A549 treated with CpdA at 1 μM for 4 hours (cell line): ENCODE data around the gene INPP5K. TPM values are rescaled to one million over a fixed set of nuclear protein-coding genes. Genes with fewer than 3 reads are reported as not detected.

Experiments used
- total RNA-seq: library from RNA; stranded (reverse); fragments of 200-300 nt; extraction: Qiagen RNA extraction; gene quantifications from 5 replicates; pipeline ENCODE4 v1.2.3, GENCODE V29; 2022; ENCODE audit warnings: low read depth

INPP5K gene
- total RNA-seq: 20.5 to 26.0 TPM (median 25.4 TPM) in 5 replicates

GRCh38 chr17:1516388-1517161 is at the start of gene INPP5K:
TSS of gene INPP5K (minus strand) at chr17:1516612. CDS start at chr17:1516499, 113 bp downstream.

DNA sequence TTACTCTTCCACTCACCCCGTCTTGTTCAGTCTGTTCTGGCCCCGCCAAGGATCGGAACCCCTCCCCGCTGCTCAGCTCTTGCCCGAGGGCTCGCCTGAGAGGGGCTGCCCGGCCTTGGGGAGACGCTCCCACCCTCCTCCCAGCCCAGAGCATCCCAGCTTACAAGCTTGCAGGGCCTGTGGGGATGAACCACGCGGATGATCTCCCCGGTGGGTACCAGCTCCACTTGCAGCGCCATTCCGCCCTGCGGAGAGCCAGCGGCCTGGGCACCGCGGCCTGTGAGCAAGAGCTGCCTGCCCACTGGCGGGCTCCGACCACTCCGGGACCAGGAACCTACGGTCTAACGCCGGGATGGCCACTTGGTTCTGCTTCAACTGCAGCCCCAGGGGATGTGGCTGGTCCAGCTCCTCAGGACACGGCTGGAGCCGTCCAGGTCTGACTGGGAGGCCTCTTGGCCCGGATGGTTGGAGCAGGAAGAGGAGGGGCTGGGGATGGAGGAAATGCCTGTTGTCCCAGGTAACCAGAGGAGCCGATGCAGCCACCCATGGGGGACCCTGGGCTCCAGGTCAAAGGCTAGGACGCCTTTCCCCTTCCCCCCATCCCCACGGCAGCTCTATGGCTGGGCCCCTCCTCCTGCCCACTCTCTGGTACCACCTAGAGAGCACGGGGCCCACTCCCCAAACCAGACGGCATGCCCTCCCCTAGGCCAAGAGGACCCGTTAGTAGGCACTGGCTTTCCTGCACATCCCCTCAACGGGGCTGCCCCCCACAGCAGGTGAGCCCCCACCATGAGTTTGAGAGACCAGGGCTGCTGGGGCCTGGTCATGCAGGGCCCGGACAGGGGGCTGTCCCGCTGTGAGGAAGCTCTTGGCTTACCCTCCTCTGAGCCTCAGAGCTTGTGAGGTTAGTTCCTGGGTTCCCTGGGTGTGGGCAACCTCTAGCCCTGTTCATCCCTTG is 23.9 kb downstream of the INPP5K start, which contains the start of gene MYO1C:
Gene MYO1C (minus strand): TSS at position 438 of the 958 bp plus-strand sequence. CDS start 199 bp downstream, at position 239.

GRCh38 chr17:1455797-1456599 is 60.4 kb downstream of the INPP5K start, which contains the start of gene CRK:
TSS of gene CRK (minus strand) at chr17:1456232. CDS start at chr17:1456117, 115 bp downstream.

Other genes starting within 250 kb of the INPP5K start
- gene BHLHA9, start 246.2 kb downstream of the INPP5K start, total RNA-seq: not detected in 5 replicates
- gene TRARG1, start 236.9 kb downstream of the INPP5K start, total RNA-seq: not detected in 5 replicates
- 519 to 1,221 TPM (median 591 TPM) in 5 replicates for gene YWHAE, start 116.4 kb downstream of the INPP5K start, total RNA-seq
- gene CRK, start 60.4 kb downstream of the INPP5K start, total RNA-seq: 75.9 to 85.1 TPM (median 79.6 TPM) in 5 replicates
- 112 to 136 TPM (median 131 TPM) in 5 replicates for gene MYO1C, start 23.9 kb downstream of the INPP5K start, total RNA-seq
- gene PITPNA, start 46.2 kb upstream of the INPP5K start, total RNA-seq: 61.0 to 66.7 TPM (median 61.2 TPM) in 5 replicates
- 5.5 to 8.5 TPM (median 6.5 TPM) in 5 replicates for gene SLC43A2, start 112.2 kb upstream of the INPP5K start, total RNA-seq
- gene SCARF1, start 129.1 kb upstream of the INPP5K start, total RNA-seq: 0.24 to 0.38 TPM (median 0.31 TPM) in 5 replicates
- 12.8 to 19.6 TPM (median 18.5 TPM) in 5 replicates for gene RILP, start 133.3 kb upstream of the INPP5K start, total RNA-seq
- 270 to 291 TPM (median 278 TPM) in 5 replicates for gene PRPF8, start 168.3 kb upstream of the INPP5K start, total RNA-seq
- gene TLCD2, start 193.8 kb upstream of the INPP5K start, total RNA-seq: 1.0 to 1.7 TPM (median 1.1 TPM) in 5 replicates
- 24.3 to 34.1 TPM (median 30.6 TPM) in 5 replicates for gene WDR81, start 208.1 kb upstream of the INPP5K start, total RNA-seq
- 1.3 to 2.2 TPM (median 2.0 TPM) in 5 replicates for gene SERPINF2, start 226.3 kb upstream of the INPP5K start, total RNA-seq
- gene SERPINF1, start 245.4 kb upstream of the INPP5K start, total RNA-seq: 1.3 to 2.1 TPM (median 1.5 TPM) in 5 replicates